Daoy (cell line): ENCODE measurements around the gene GADD45G. TPM values are rescaled to one million over a fixed set of nuclear protein-coding genes. Genes with fewer than 3 reads are reported as not detected.
A peak's percentile ranks its signal among the peaks of the same experiment; 100 is the strongest.

ENCODE experiments used
- DNase-seq: peaks from one replicate; pipeline ENCODE4 v3.0.0-alpha.2; 2015; ENCODE audit warnings: low read depth
- total RNA-seq: library from RNA; depleted of rRNA; stranded (reverse); fragments of >200 nt; shearing (Covaris generic); gene quantifications from 2 replicates; pipeline ENCODE4 v1.2.3, GENCODE V29; 2014

Gene GADD45G
- total RNA-seq, 1 experiment from 2014 or later, result 22.6 TPM

GRCh38 chr9:89630508-89630907 is 25.7 kb downstream of the GADD45G start:
- no peak for DNase-seq

GRCh38 chr9:89631384-89631783 is 26.6 kb downstream of the GADD45G start:
- DNase-seq, result no peak

GRCh38 chr9:89632192-89632733 is 27.5 kb downstream of the GADD45G start:
- DNase-seq, result no peak

- no peak for DNase-seq
These were observed 27.9 kb downstream of the GADD45G start for GRCh38 chr9:89632736-89633135.

- no peak for DNase-seq
These were observed 28.6 kb downstream of the GADD45G start for GRCh38 chr9:89633404-89633803.

GRCh38 chr9:89633920-89634319 is 29.1 kb downstream of the GADD45G start:
- no peak for DNase-seq

- peak; percentile 66 for DNase-seq
These were observed 30.4 kb downstream of the GADD45G start for GRCh38 chr9:89634995-89635742.

- peak; percentile 60 for DNase-seq
These were observed 31.0 kb downstream of the GADD45G start for GRCh38 chr9:89635816-89636215.

GRCh38 chr9:89637787-89638186 is 33.0 kb downstream of the GADD45G start:
- peak; percentile 51 for DNase-seq

- DNase-seq, result no peak
These were observed 33.5 kb downstream of the GADD45G start for GRCh38 chr9:89638359-89638758.

GRCh38 chr9:89638893-89639292 is 34.1 kb downstream of the GADD45G start:
- no peak for DNase-seq

- no peak for DNase-seq
These were observed 34.6 kb downstream of the GADD45G start for GRCh38 chr9:89639367-89639795.

- no peak for DNase-seq
These were observed 35.1 kb downstream of the GADD45G start for GRCh38 chr9:89639961-89640360.

- DNase-seq, result no peak
These were observed 35.5 kb downstream of the GADD45G start for GRCh38 chr9:89640361-89640760.

GRCh38 chr9:89640801-89641200 is 36.0 kb downstream of the GADD45G start:
- DNase-seq, result no peak

- no peak for DNase-seq
These were observed 37.2 kb downstream of the GADD45G start for GRCh38 chr9:89641980-89642379.

GRCh38 chr9:89642789-89643188 is 38.0 kb downstream of the GADD45G start:
- no peak for DNase-seq

GRCh38 chr9:89646189-89646939 is 41.6 kb downstream of the GADD45G start:
- no peak for DNase-seq

GRCh38 chr9:89647366-89648128 is 42.7 kb downstream of the GADD45G start:
- no peak for DNase-seq

GRCh38 chr9:89648247-89649000 is 43.6 kb downstream of the GADD45G start:
- DNase-seq, result no peak

- no peak for DNase-seq
These were observed 44.4 kb downstream of the GADD45G start for GRCh38 chr9:89649039-89649691.
